Measurements from ENCODE around the gene FOXRED1.

Gene FOXRED1

DNA sequence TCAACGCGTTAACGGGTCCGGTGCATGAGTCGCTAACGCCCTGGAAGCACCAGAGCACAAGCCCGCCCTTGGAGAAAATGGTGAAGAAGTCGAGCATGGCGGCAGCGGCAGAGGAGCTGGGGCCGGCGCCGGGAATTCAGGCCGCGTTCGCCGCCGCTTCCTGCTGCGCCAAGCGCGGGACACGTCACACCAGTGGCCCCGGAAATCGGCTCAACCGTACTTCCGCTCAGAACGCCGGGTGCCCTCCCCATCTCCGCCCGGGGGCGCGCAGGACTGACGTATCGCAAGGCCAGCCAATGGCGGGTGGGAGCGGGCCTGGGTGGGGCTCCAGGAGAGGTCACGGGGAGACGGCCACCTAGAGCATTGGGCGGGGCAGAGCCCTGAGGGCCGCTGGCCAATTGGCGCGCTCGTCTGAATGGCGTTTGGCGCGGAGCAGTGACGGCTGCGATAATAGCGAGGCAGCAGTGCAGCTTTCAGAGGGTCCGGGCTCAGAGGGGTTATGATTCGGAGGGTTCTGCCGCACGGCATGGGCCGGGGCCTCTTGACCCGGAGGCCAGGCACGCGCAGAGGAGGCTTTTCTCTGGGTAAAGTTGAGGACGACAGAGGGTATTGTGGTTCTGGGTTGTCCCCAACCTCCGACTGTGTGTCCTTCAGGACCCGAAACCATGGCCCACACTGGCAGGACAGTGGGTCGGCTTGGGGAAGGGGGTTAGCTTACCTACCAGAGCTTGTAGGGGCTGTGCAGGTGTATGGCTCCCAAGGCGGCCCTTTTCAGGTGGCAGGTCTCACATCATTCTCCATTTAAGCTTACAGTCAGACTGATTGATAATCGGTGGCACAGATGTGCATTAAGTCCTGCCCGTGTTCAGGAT is at the start of gene FOXRED1, which contains the start of gene SRPRA:
TSS of gene FOXRED1 (plus strand) at position 447 of the 872 bp plus-strand sequence. CDS start at position 500, 53 bp downstream.
TSS of gene SRPRA (minus strand) at position 188 of the 872 bp plus-strand sequence. CDS start at position 97, 91 bp downstream.
- Histone ChIP-seq H3K9me3 (ENCODE audit: low read length) (no peaks in the 10 kb centered on the region), H2AFZ (ENCODE audit: low read depth, low read length) (peak within 1 kb of the TSS; percentile 39), H3K27me3 (ENCODE audit: insufficient read depth, low read length) (no peaks in the 10 kb centered on the region), H3K4me1 (ENCODE audit: insufficient read depth, low read length) (peaks cover 16% of the 10 kb centered on the region), H3K4me3 (ENCODE audit: low read length) (peak within 1 kb of the TSS; percentile 76), H3K36me3 (ENCODE audit: insufficient read depth, low read length) (peaks cover 58% of the 10 kb centered on the region)

DNA sequence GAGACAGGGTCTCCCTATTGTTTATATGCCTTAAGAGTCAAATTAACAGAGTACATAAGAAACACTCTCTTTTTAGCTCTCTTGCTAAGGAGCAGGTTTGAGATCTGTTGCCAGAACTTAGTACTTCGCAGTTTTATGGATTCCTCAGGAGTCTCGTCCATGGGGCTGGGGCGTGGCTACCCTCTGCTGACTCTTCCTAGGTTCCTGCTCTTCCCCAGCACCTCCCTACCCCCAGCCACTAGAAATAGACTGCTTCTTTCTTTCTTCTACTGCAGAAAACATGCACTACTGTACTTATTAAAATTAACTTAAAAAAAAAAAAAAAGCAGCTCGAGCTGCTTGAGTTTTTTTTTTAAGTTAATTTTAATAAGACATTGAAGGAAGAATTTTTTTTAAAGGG is 49.4 kb upstream of the FOXRED1 start:
- no peaks in the 10 kb centered on the region for H3K27me3 ChIP-seq (ENCODE audit: insufficient read depth, low read length)
- H2AFZ ChIP-seq (ENCODE audit: low read depth, low read length), result no peak overlapping the region
- H3K36me3 ChIP-seq (ENCODE audit: insufficient read depth, low read length), result no peaks in the 10 kb centered on the region
- H3K9me3 ChIP-seq (ENCODE audit: low read length), result no peaks in the 10 kb centered on the region
- no peak overlapping the region for H3K4me3 ChIP-seq (ENCODE audit: low read length)
- H3K4me1 ChIP-seq (ENCODE audit: insufficient read depth, low read length), result no peaks in the 10 kb centered on the region

DNA sequence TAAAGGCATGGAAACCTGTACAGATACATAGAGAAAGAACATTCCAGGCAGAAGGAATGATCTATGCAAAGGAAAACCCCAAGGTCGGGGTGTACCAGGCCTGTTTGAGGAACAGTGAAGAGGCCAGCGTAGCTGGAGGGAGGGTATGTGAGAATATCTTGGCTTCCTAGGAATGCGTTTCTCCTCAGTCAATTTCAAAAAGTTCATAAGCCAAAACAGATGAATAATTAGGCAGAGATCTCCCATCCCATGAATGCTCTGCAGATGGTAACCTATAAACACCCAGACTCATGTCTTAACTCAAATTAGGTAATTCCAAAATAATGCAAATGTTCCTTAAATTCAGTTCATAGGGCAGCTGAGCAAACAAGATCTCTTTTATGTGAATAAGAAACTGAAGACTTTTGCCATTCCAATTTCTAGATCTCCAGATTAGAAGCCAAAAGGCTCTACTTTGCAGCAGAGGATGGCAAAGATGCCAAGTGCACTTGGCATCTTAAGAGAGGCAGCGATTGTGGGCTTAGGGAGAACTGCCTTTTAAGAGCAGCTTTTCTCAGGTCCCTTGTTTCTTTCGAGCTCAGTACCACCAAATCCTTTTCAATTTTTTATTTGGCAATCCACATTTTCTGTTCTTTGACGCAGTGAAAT is 44.2 kb upstream of the FOXRED1 start:
- Histone ChIP-seq H3K9me3 (ENCODE audit: low read length) (no peaks in the 10 kb centered on the region), H3K27me3 (ENCODE audit: insufficient read depth, low read length) (no peaks in the 10 kb centered on the region), H3K4me1 (ENCODE audit: insufficient read depth, low read length) (no peaks in the 10 kb centered on the region), H2AFZ (ENCODE audit: low read depth, low read length) (no peak overlapping the region), H3K4me3 (ENCODE audit: low read length) (no peak overlapping the region), H3K36me3 (ENCODE audit: insufficient read depth, low read length) (peaks cover 2% of the 10 kb centered on the region)

DNA sequence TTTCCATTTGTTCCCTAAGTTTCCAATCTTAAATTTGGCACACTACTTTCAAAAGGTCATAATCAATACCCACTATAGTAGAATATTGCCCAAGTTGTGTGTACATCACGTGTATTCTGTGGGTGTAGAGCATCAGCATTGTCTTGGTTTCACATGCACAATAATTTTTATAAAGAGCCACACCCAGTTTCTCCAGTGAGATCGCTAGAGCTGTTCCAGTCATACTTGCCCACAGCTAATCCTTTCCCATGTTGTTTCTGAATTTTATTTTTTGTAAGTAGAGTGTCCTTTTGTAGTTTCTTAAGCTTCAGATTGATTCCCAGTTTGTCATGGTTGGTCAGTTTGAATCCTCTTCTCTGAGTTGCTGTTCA is 43.7 kb upstream of the FOXRED1 start:
- Histone ChIP-seq H3K4me1 (ENCODE audit: insufficient read depth, low read length) (no peaks in the 10 kb centered on the region), H3K4me3 (ENCODE audit: low read length) (no peak overlapping the region), H3K9me3 (ENCODE audit: low read length) (no peaks in the 10 kb centered on the region), H2AFZ (ENCODE audit: low read depth, low read length) (no peak overlapping the region), H3K27me3 (ENCODE audit: insufficient read depth, low read length) (no peaks in the 10 kb centered on the region), H3K36me3 (ENCODE audit: insufficient read depth, low read length) (peaks cover 2% of the 10 kb centered on the region)

DNA sequence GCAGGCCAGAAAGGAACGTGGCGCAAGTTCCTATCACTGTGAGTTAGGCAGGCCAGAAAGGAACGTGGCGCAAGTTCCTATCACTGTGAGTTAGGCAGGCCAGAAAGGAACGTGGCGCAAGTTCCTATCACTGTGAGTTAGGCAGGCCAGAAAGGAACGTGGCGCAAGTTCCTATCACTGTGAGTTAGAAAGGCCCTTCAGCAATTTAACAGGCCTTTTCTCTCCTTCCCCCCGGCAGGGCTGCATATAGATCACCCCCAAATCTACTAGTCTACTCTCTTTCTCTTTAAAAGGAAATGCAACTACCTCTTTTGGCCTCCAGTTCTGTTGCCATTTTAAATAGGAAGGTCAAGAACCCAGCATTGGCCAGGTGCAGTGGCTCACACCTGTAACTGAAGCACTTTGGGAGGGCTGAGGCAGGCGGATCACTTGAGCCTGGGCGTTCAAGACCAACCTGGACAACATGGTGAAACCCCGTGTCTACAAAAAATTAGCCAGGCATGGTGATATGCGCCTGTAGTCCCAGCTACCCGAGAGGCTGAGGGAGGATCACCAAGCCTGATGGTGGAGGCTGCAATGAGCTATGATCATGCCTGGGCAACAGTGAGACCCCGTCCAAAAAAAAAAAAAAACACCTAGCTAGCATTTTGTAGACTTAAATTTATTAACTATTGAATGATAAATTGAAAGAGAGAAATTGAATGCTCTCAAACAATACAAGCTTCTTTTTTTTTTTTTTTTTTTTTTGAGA is 42.4 kb upstream of the FOXRED1 start:
- Histone ChIP-seq H3K27me3 (ENCODE audit: insufficient read depth, low read length) (no peaks in the 10 kb centered on the region), H3K9me3 (ENCODE audit: low read length) (no peaks in the 10 kb centered on the region), H3K4me3 (ENCODE audit: low read length) (no peak overlapping the region), H3K4me1 (ENCODE audit: insufficient read depth, low read length) (no peaks in the 10 kb centered on the region), H2AFZ (ENCODE audit: low read depth, low read length) (no peak overlapping the region), H3K36me3 (ENCODE audit: insufficient read depth, low read length) (peaks cover 2% of the 10 kb centered on the region)

DNA sequence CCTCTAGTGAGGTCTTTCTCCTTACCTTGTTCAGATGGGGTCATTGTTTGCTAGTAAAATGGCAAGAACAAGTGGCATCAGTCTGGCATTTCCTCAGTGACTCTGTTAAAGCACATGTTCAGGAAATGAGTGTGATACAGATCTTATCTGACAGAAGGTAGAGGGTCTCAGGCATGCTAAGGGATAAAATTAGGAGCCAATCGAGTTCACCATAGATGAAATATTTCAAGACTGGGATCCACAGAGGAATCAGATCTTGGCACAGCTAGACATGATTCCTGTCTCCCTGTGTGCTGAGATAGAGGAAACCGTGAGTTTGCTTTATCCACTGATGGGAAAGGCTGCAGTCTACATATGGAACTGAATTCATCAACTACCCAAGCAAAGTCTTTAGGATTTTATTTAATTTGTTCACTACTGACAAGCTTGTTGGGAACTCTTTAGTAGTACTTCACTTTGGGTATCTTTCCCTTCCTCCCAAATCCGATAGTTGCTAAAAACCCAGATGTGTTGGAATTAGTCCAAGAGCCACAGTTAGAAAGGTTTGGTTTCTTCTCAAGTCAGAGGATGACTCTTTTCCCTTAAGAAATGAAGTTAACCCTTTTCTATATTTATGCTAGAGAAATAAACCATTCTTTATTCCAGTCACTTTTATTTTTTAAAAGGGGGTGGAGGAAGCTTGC is 39.0 kb upstream of the FOXRED1 start:
- no peaks in the 10 kb centered on the region for H3K9me3 ChIP-seq (ENCODE audit: low read length)
- no peaks in the 10 kb centered on the region for H3K27me3 ChIP-seq (ENCODE audit: insufficient read depth, low read length)
- H3K4me3 ChIP-seq (ENCODE audit: low read length), result no peak overlapping the region
- no peaks in the 10 kb centered on the region for H3K4me1 ChIP-seq (ENCODE audit: insufficient read depth, low read length)
- H3K36me3 ChIP-seq (ENCODE audit: insufficient read depth, low read length), result peaks cover 4% of the 10 kb centered on the region
- H2AFZ ChIP-seq (ENCODE audit: low read depth, low read length), result no peak overlapping the region

DNA sequence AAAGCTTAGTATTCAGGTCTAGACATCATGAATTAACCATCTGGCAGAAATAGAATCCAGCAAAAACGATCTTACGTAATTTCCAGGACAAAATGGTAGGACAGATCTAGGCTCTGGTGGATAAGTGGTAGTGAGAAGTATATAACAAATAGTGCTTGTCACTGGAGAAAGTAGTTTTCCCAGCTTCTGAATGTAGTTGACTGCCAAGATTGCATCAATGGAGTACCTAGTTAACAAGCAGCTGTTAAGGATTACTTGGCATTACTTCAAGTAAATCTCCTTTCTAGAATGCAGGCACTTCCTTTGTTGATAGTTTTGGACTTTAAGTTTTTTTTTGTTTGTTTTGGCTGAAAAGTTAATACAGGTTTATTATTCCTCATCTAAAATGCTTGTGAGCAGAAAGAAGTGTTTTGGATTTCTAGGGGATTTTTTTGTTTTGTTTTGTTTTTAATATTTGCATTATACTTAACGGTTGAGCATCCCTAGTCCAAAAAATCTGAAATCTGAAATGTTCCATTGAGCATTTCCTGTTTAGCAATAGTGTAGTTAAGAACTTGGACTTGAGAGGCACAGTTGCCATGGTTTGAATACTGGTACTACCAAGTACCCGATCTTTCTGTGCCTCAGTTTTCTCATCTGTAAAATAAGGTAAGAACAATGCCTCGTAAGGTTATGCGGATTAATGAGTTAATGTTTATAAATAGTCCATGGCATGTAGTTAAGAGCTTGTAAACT is 37.1 kb upstream of the FOXRED1 start:
- H3K9me3 ChIP-seq (ENCODE audit: low read length), result no peaks in the 10 kb centered on the region
- no peaks in the 10 kb centered on the region for H3K4me1 ChIP-seq (ENCODE audit: insufficient read depth, low read length)
- H2AFZ ChIP-seq (ENCODE audit: low read depth, low read length), result no peak overlapping the region
- no peak overlapping the region for H3K4me3 ChIP-seq (ENCODE audit: low read length)
- no peaks in the 10 kb centered on the region for H3K27me3 ChIP-seq (ENCODE audit: insufficient read depth, low read length)
- H3K36me3 ChIP-seq (ENCODE audit: insufficient read depth, low read length), result peaks cover 6% of the 10 kb centered on the region

DNA sequence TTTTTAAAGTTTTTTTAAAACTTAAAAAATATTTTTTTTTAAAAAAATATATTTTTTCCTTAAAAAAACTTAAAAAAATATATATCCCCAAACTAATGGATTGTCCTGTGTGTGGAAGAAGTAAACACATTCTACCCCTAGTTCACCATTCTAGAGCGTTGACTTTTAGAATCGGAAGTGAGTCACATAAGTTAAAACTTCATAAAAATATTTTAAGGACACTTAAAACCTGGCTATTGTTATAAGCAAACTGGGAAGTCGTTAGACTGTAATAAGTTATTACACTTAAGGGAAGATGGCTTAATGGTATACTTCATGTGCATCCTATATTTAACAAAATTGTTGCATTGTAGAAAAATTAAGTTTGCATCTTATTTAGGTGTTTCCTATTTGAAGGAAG is 36.3 kb upstream of the FOXRED1 start:
- peaks cover 6% of the 10 kb centered on the region for H3K36me3 ChIP-seq (ENCODE audit: insufficient read depth, low read length)
- H3K4me1 ChIP-seq (ENCODE audit: insufficient read depth, low read length), result no peaks in the 10 kb centered on the region
- H3K4me3 ChIP-seq (ENCODE audit: low read length), result no peak overlapping the region
- no peaks in the 10 kb centered on the region for H3K9me3 ChIP-seq (ENCODE audit: low read length)
- no peaks in the 10 kb centered on the region for H3K27me3 ChIP-seq (ENCODE audit: insufficient read depth, low read length)
- H2AFZ ChIP-seq (ENCODE audit: low read depth, low read length), result no peak overlapping the region

DNA sequence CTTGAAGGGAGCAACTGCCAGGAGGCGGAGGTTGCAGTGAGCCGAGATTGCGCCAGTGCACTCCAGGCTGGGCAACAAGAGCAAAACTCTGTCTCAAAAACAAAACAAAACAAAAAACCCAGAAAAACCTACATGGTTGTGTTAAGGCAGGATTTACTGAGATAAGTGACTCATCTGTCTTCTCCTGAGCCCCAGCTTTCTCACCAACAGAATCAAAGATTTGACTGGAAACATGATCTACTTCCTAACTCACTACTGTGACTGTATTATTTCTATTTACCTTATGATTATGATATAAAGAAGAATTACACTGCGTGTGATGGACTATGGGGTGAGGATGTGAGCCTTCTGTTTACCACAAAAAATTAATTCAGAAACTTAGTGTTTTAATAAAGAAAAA is 35.6 kb upstream of the FOXRED1 start:
- Histone ChIP-seq H3K4me1 (ENCODE audit: insufficient read depth, low read length) (no peaks in the 10 kb centered on the region), H3K4me3 (ENCODE audit: low read length) (no peak overlapping the region), H2AFZ (ENCODE audit: low read depth, low read length) (no peak overlapping the region), H3K27me3 (ENCODE audit: insufficient read depth, low read length) (no peaks in the 10 kb centered on the region), H3K9me3 (ENCODE audit: low read length) (no peaks in the 10 kb centered on the region), H3K36me3 (ENCODE audit: insufficient read depth, low read length) (peaks cover 6% of the 10 kb centered on the region)

DNA sequence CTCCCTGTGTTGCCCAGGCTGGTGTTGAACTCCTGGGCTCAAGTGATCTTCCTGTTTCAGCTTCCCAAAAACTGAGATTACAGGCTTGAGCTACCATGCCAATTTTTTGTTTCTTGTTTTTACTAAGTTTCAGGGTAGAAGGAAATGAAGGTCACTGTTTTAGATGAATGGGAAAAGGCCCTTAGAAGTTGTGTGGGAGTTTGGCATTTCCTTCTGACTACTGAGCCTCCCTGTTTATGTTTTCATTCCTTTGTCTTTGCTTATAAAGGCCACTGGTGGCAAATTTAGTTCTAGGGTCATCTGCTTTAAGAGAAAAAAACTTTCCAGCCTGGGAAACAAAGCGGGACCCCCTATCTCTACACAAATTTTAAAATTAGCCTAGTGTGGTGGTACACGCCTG is 22.3 kb upstream of the FOXRED1 start:
- Histone ChIP-seq H3K4me3 (ENCODE audit: low read length) (no peak overlapping the region), H3K27me3 (ENCODE audit: insufficient read depth, low read length) (no peaks in the 10 kb centered on the region)

DNA sequence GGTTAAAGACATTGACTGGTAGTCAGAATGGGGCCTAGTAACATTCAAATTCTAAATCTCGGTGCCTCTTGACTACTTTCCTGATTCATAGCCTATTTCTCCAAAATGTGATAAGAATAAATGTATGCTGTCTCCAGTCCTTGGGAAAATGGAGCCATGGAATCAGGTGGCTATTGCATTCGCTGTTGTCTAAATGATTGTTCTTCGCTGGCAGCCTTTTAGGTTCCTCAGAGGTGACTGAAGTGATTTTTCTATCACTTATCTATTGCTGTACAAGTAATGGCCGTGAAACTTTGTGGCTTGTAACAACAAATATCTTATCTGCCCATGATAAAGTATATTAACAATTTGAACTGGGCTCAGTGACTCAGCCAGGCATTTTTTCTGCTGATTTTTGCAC is 15.7 kb upstream of the FOXRED1 start:
- Histone ChIP-seq H3K36me3 (ENCODE audit: insufficient read depth, low read length) (peaks cover 47% of the 10 kb centered on the region), H3K9me3 (ENCODE audit: low read length) (no peaks in the 10 kb centered on the region), H3K27me3 (ENCODE audit: insufficient read depth, low read length) (no peaks in the 10 kb centered on the region), H2AFZ (ENCODE audit: low read depth, low read length) (no peak overlapping the region), H3K4me1 (ENCODE audit: insufficient read depth, low read length) (no peaks in the 10 kb centered on the region), H3K4me3 (ENCODE audit: low read length) (no peak overlapping the region)

More for the DNA sequence above, 22.3 kb upstream of the FOXRED1 start:
- H3K9me3 ChIP-seq (ENCODE audit: low read length), result no peaks in the 10 kb centered on the region
- no peaks in the 10 kb centered on the region for H3K4me1 ChIP-seq (ENCODE audit: insufficient read depth, low read length)
- H2AFZ ChIP-seq (ENCODE audit: low read depth, low read length), result no peak overlapping the region
- peaks cover 23% of the 10 kb centered on the region for H3K36me3 ChIP-seq (ENCODE audit: insufficient read depth, low read length)

DNA sequence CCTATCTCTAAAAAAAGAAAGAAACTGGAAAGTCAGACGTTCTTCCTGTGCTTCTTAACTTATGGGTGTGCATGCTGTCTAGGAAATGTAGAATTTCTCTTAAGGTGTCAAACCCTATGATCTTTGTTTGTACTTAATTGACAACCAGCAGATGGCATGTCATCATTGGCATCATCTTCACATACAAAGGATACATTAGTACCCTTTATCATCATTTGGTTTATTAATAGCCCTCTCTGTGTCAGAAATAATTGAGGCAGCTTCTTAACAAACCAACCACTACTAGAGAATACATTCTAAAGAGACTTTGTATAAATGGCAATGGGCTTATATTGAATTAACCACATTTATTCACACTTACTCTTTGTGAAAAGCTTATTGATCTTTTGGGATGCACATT is 14.1 kb upstream of the FOXRED1 start:
- no peak overlapping the region for H3K4me3 ChIP-seq (ENCODE audit: low read length)
- H3K36me3 ChIP-seq (ENCODE audit: insufficient read depth, low read length), result peaks cover 51% of the 10 kb centered on the region
- no peaks in the 10 kb centered on the region for H3K9me3 ChIP-seq (ENCODE audit: low read length)
- no peaks in the 10 kb centered on the region for H3K27me3 ChIP-seq (ENCODE audit: insufficient read depth, low read length)
- H3K4me1 ChIP-seq (ENCODE audit: insufficient read depth, low read length), result no peaks in the 10 kb centered on the region
- no peak overlapping the region for H2AFZ ChIP-seq (ENCODE audit: low read depth, low read length)
